Neural cell (in vitro differentiated cells): ENCODE results near the gene KCNJ4. TPM values are rescaled to one million over a fixed set of nuclear protein-coding genes. Genes with fewer than 3 reads are reported as not detected.

Source experiments
- H2AFZ ChIP-seq: fragments of 200-600, 300-800 bp; sonication (generic), shearing (Covaris generic); 2 replicates; pipeline ENCODE4 v1.6.0; 2014; ENCODE audit warnings: low read depth, mild to moderate bottlenecking, antibody characterized with exemption, low read length, moderate library complexity
- H3F3A ChIP-seq: fragments of 200-600 bp; shearing (Covaris generic); 2 replicates; pipeline ENCODE4 v1.6.1; 2016; ENCODE audit warnings: mild to moderate bottlenecking, moderate library complexity, mixed read lengths, antibody characterized with exemption, low read length; ENCODE audit not compliant: insufficient read depth, poor library complexity, severe bottlenecking
- H3K27ac ChIP-seq: fragments of 200-600, 300-800 bp; sonication (generic), shearing (Covaris generic); 2 replicates; pipeline ENCODE4 v1.5.1; 2014; ENCODE audit warnings: mild to moderate bottlenecking, low read length, moderate library complexity
- H3K27me3 ChIP-seq: fragments of 300-800, 200-600 bp; sonication (generic), shearing (Covaris generic); 2 replicates; pipeline ENCODE4 v1.6.0; 2014; ENCODE audit warnings: mild to moderate bottlenecking, low read depth, low read length, moderate library complexity; ENCODE audit not compliant: insufficient read depth
- H3K36me3 ChIP-seq: fragments of 300-800, 200-600 bp; sonication (generic), shearing (Covaris generic); 2 replicates; pipeline ENCODE4 v1.5.1; 2014; ENCODE audit warnings: mild to moderate bottlenecking, antibody characterized with exemption, low read length, moderate library complexity; ENCODE audit not compliant: insufficient read depth
- H3K4me2 ChIP-seq: fragments of 300-800, 200-600 bp; sonication (generic), shearing (Covaris generic); 2 replicates; pipeline ENCODE4 v1.6.0; 2014; ENCODE audit warnings: mild to moderate bottlenecking, low read length
- H3K4me3 ChIP-seq: fragments of 300-800, 200-600 bp; sonication (generic), shearing (Covaris generic); 2 replicates; pipeline ENCODE4 v1.5.1; 2014; ENCODE audit warnings: mild to moderate bottlenecking, low read length, moderate library complexity
- H3K79me2 ChIP-seq: fragments of 200-600 bp; shearing (Covaris generic); replicated peaks from 2 replicates; pipeline ENCODE4 v1.6.0; 2014; ENCODE audit warnings: mild to moderate bottlenecking, low read length, moderate library complexity; ENCODE audit not compliant: insufficient read depth
- H3K9ac ChIP-seq: fragments of 300-800, 200-600 bp; sonication (generic), shearing (Covaris generic); 2 replicates; pipeline ENCODE4 v1.6.1; 2016; ENCODE audit warnings: mild to moderate bottlenecking, low read length, mixed read lengths
- H3K9me2 ChIP-seq: fragments of 200-600 bp; shearing (Covaris generic); 2 replicates; pipeline ENCODE4 v1.6.1; 2016; ENCODE audit warnings: mild to moderate bottlenecking, low read length, mixed read lengths; ENCODE audit not compliant: insufficient read depth
- H3K9me3 ChIP-seq: fragments of 200-600, 300-800 bp; sonication (generic), shearing (Covaris generic); 2 replicates; pipeline ENCODE4 v1.6.1; 2016; ENCODE audit warnings: mild to moderate bottlenecking, mixed run types, low read length, moderate library complexity, mixed read lengths
- H4K20me1 ChIP-seq: fragments of 200-600 bp; shearing (Covaris generic); 2 replicates; pipeline ENCODE4 v1.6.1; 2016; ENCODE audit warnings: mild to moderate bottlenecking, mixed run types; ENCODE audit not compliant: insufficient read depth
- EP300 ChIP-seq: fragments of 450-650 bp; conservative IDR thresholded peaks from 2 replicates; pipeline ENCODE4 v1.6.1; 2014; ENCODE audit warnings: antibody characterized with exemption, mild to moderate bottlenecking, moderate library complexity; ENCODE audit not compliant: poor library complexity, severe bottlenecking
- EZH2 ChIP-seq: fragments of 200-600, 300-800 bp; shearing (Covaris generic), sonication (generic); IDR thresholded peaks from 2 replicates; pipeline ENCODE4 v1.6.1; 2014; ENCODE audit warnings: antibody characterized with exemption, low read length, borderline replicate concordance, mild to moderate bottlenecking; ENCODE audit not compliant: insufficient read depth, poor library complexity, severe bottlenecking
- MXI1 ChIP-seq: fragments of 450-650 bp; conservative IDR thresholded peaks from 2 replicates; pipeline ENCODE4 v1.6.1; 2014; ENCODE audit warnings: antibody characterized with exemption, mild to moderate bottlenecking; ENCODE audit not compliant: poor library complexity, severe bottlenecking
- POLR2AphosphoS5 ChIP-seq: IDR thresholded peaks from 2 replicates; pipeline ENCODE4 v1.6.1; 2012
- RAD21 ChIP-seq: fragments of 450-650 bp; conservative IDR thresholded peaks from 2 replicates; pipeline ENCODE4 v1.6.1; 2014; ENCODE audit warnings: antibody characterized with exemption, mild to moderate bottlenecking, moderate library complexity
- REST ChIP-seq: IDR thresholded peaks from 2 replicates; pipeline ENCODE4 v1.6.1; 2012; ENCODE audit warnings: borderline replicate concordance
- SMC3 ChIP-seq: fragments of 450-650 bp; conservative IDR thresholded peaks from 2 replicates; pipeline ENCODE4 v1.6.1; 2014; ENCODE audit warnings: antibody characterized with exemption, mild to moderate bottlenecking, moderate library complexity; ENCODE audit not compliant: poor library complexity
- TAF1 ChIP-seq: IDR thresholded peaks from 2 replicates; pipeline ENCODE4 v1.6.1; 2012; ENCODE audit warnings: low read depth
- polyA plus RNA-seq: library from polyadenylated mRNA; depleted of rRNA; stranded (reverse); fragments of >200 nt; gene quantifications from 2 replicates; pipeline ENCODE4 v1.2.3, GENCODE V29; 2014
- TF ChIP-seq, protein P1 (sequence below): fragments of 450-650 bp; IDR thresholded peaks from 2 replicates; pipeline ENCODE4 v1.5.1; 2014; ENCODE audit warnings: antibody characterized with exemption, mild to moderate bottlenecking, moderate library complexity; ENCODE audit not compliant: poor library complexity, severe bottlenecking

Gene KCNJ4
- polyA plus RNA-seq, 1 donor from 2014 or later, result 1.7 TPM

DNA sequence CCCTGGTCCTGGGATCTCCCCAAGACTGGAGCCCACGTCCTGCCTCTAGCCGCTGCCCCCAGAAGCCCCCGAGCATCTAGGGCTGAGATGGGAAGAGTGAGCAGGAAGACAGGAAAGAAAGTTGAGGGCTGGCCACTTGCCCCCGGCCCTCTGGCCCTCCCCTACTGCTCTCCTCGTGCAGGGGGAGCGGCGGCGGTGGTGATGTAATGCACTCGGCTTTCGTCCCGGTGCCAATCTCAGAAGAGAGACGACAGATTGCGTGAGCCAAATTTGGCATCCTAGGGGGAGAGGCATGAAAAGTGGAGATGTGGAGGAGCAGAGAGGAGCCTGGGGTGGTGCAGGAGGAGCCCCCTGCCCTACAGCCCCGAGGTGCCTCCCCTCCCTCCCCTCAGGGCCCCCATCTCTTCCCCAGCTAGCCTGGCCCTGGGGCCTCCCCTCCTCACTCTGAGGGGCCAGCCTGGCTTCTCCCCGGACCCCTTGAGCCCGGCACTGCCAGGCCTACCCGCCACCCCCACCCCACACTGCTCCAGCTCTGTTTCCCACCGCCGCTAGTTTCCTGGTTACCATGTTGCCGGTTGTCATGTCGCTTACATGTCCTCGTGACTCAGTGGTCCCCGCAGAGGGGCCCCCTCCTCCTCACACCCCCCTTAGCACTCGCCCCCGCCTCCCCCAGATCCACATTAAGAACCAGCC, 2.5 kb downstream of the KCNJ4 start:
- Histone ChIP-seq H3K79me2 (no peaks in the 10 kb centered on the region), H3K9me2 (no peaks in the 10 kb centered on the region), H3K4me3 (no peak overlapping the region), H3K9me3 (no peaks in the 10 kb centered on the region), H3K27me3 (peaks cover 12% of the 10 kb centered on the region), H3K4me2 (no peak overlapping the region), H3K36me3 (no peaks in the 10 kb centered on the region), H4K20me1 (no peaks in the 10 kb centered on the region), H3F3A (no peaks in the 10 kb centered on the region), H2AFZ (no peak overlapping the region), H3K27ac (no peak overlapping the region), H3K9ac (no peak overlapping the region)
- no peak for TF ChIP-seq EP300
- TF ChIP-seq, protein P1, sequence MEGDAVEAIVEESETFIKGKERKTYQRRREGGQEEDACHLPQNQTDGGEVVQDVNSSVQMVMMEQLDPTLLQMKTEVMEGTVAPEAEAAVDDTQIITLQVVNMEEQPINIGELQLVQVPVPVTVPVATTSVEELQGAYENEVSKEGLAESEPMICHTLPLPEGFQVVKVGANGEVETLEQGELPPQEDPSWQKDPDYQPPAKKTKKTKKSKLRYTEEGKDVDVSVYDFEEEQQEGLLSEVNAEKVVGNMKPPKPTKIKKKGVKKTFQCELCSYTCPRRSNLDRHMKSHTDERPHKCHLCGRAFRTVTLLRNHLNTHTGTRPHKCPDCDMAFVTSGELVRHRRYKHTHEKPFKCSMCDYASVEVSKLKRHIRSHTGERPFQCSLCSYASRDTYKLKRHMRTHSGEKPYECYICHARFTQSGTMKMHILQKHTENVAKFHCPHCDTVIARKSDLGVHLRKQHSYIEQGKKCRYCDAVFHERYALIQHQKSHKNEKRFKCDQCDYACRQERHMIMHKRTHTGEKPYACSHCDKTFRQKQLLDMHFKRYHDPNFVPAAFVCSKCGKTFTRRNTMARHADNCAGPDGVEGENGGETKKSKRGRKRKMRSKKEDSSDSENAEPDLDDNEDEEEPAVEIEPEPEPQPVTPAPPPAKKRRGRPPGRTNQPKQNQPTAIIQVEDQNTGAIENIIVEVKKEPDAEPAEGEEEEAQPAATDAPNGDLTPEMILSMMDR, result no peak

GRCh38 chr22:38451864-38452263, 3.1 kb downstream of the KCNJ4 start:
- Histone ChIP-seq H4K20me1 (no peaks in the 10 kb centered on the region), H3K27me3 (peaks cover 12% of the 10 kb centered on the region), H3K27ac (no peak overlapping the region), H3K4me3 (no peak overlapping the region), H3K36me3 (no peaks in the 10 kb centered on the region), H3K9me3 (no peaks in the 10 kb centered on the region), H2AFZ (no peak overlapping the region), H3K4me2 (no peak overlapping the region), H3K9ac (no peak overlapping the region), H3K79me2 (no peaks in the 10 kb centered on the region), H3K9me2 (no peaks in the 10 kb centered on the region), H3F3A (no peaks in the 10 kb centered on the region)
- TF ChIP-seq SMC3, result no peak
- TF ChIP-seq RAD21, result no peak
- no peak for TF ChIP-seq POLR2AphosphoS5
- TF ChIP-seq, protein P1, result no peak
- no peak for TF ChIP-seq TAF1
- no peak for TF ChIP-seq EP300
- TF ChIP-seq REST, result no peak
- TF ChIP-seq MXI1, result no peak
- TF ChIP-seq EZH2, result no peak
